ENCODE measurements around the gene DSC3.

The DSC3 gene

GRCh38 chr18:30960661-30961060 lies 81.9 kb downstream of the DSC3 start:
- H3K4me3 ChIP-seq (replicated peaks; ENCODE audit: low read depth, low read length): no peak overlapping the region
- no peak for DNase-seq (ENCODE audit: low read depth)
- TF ChIP-seq CTCF (IDR thresholded peaks at IDR 0.05; ENCODE audit: low read length, missing control alignments): no peak

- no peak overlapping the region for H3K4me3 ChIP-seq (replicated peaks; ENCODE audit: low read depth, low read length)
- TF ChIP-seq CTCF (IDR thresholded peaks at IDR 0.05; ENCODE audit: low read length, missing control alignments): no peak
- DNase-seq (ENCODE audit: low read depth): no peak
Measured at GRCh38 chr18:30957066-30957465, 85.5 kb downstream of the DSC3 start.

GRCh38 chr18:30954262-30954661 lies 88.3 kb downstream of the DSC3 start:
- TF ChIP-seq CTCF (IDR thresholded peaks at IDR 0.05; ENCODE audit: low read length, missing control alignments): no peak
- H3K4me3 ChIP-seq (replicated peaks; ENCODE audit: low read depth, low read length): no peak overlapping the region
- no peak for DNase-seq (ENCODE audit: low read depth)

GRCh38 chr18:30945761-30946160 lies 96.8 kb downstream of the DSC3 start:
- no peak for TF ChIP-seq CTCF (IDR thresholded peaks at IDR 0.05; ENCODE audit: low read length, missing control alignments)
- H3K4me3 ChIP-seq (replicated peaks; ENCODE audit: low read depth, low read length): no peak overlapping the region
- no peak for DNase-seq (ENCODE audit: low read depth)

- no peak for TF ChIP-seq CTCF (IDR thresholded peaks at IDR 0.05; ENCODE audit: low read length, missing control alignments)
- DNase-seq (ENCODE audit: low read depth): no peak
- no peak overlapping the region for H3K4me3 ChIP-seq (replicated peaks; ENCODE audit: low read depth, low read length)
Measured at GRCh38 chr18:30944773-30945417, 97.6 kb downstream of the DSC3 start.

- no peak for TF ChIP-seq CTCF (IDR thresholded peaks at IDR 0.05; ENCODE audit: low read length, missing control alignments)
- H3K4me3 ChIP-seq (replicated peaks; ENCODE audit: low read depth, low read length): no peak overlapping the region
- DNase-seq (ENCODE audit: low read depth): no peak
Measured at GRCh38 chr18:30940952-30941539, 101.5 kb downstream of the DSC3 start.

Data from fibroblast of pulmonary artery (primary cell).